OCI-LY3 (cell line): ENCODE results near the gene SLC38A10.

ENCODE experiments used
- H2AFZ ChIP-seq: fragments of 200-600, 300-600 bp; shearing (Covaris generic); 2 replicates; pipeline ENCODE4 v1.6.0; 2014; ENCODE audit warnings: antibody characterized with exemption, low read depth, low read length
- H3K27ac ChIP-seq: fragments of 200-600, 300-600 bp; sonication (generic); 2 replicates; pipeline ENCODE4 v1.5.1; 2014; ENCODE audit warnings: mild to moderate bottlenecking, low read length, moderate library complexity, mixed read lengths
- H3K27me3 ChIP-seq: fragments of 200-600, 300-600 bp; sonication (generic); 2 replicates; pipeline ENCODE4 v1.6.1; 2014; ENCODE audit warnings: low read depth, low read length, mixed read lengths
- H3K36me3 ChIP-seq: fragments of 200-600, 300-600 bp; sonication (generic); replicated peaks from 2 replicates; pipeline ENCODE3; 2014; ENCODE audit warnings: low read depth, low read length, mixed read lengths
- H3K4me1 ChIP-seq: fragments of 300-600, 200-600 bp; sonication (generic); 2 replicates; pipeline ENCODE4 v1.6.1; 2014; ENCODE audit warnings: low read length, mixed read lengths
- H3K4me2 ChIP-seq: fragments of 200-600, 300-600 bp; sonication (generic); 2 replicates; pipeline ENCODE4 v1.6.1; 2014; ENCODE audit warnings: low read length, mixed read lengths
- H3K4me3 ChIP-seq: fragments of 300-600, 200-600 bp; sonication (generic); 2 replicates; pipeline ENCODE4 v1.5.1; 2014; ENCODE audit warnings: antibody characterized with exemption, mild to moderate bottlenecking, low read length, moderate library complexity
- H3K79me2 ChIP-seq: fragments of 300-600, 200-600 bp; shearing (Covaris generic); 2 replicates; pipeline ENCODE4 v1.6.1; 2014; ENCODE audit warnings: mild to moderate bottlenecking, low read length, mixed read lengths
- H3K9ac ChIP-seq: fragments of 300-600, 200-600 bp; shearing (Covaris generic); 2 replicates; pipeline ENCODE4 v1.6.0; 2014; ENCODE audit warnings: mild to moderate bottlenecking, low read length, moderate library complexity
- H3K9me3 ChIP-seq: fragments of 200-600, 300-600 bp; shearing (Covaris generic); 2 replicates; pipeline ENCODE4 v1.6.1; 2014; ENCODE audit warnings: low read length, mixed read lengths; ENCODE audit not compliant: insufficient read depth
- H4K20me1 ChIP-seq: fragments of 200-600, 300-600 bp; sonication (generic); 2 replicates; pipeline ENCODE4 v1.6.1; 2016; ENCODE audit warnings: low read length, mixed read lengths; ENCODE audit not compliant: insufficient read depth
- CTCF ChIP-seq: fragments of 200-600, 300-600 bp; sonication (generic); IDR thresholded peaks from 2 replicates; pipeline ENCODE4 v1.5.1; 2014; ENCODE audit warnings: antibody characterized with exemption, low read length, low read depth
- EZH2phosphoT487 ChIP-seq: fragments of 200-600 bp; shearing (Covaris generic); IDR thresholded peaks from 2 replicates; pipeline ENCODE4 v1.6.1; 2018; ENCODE audit warnings: antibody characterized with exemption, mixed run types, low read depth

The SLC38A10 gene

GRCh38 chr17:81299846-81300585 lies 4.9 kb upstream of the SLC38A10 start:
- Histone ChIP-seq H3K9ac (no peak overlapping the region), H3K27ac (no peak overlapping the region), H4K20me1 (no peaks in the 10 kb centered on the region; the same call in 1 of the 2 replicates), H3K4me2 (no peak overlapping the region), H3K79me2 (peaks cover under 1% of the 10 kb centered on the region; the same call in 1 of the 2 replicates), H3K4me3 (no peak overlapping the region), H3K9me3 (no peaks in the 10 kb centered on the region), H3K36me3 (no peaks in the 10 kb centered on the region), H3K4me1 (0 out of 2 replicates have a peak, but pooled peaks cover 4% of the 10 kb centered on the region), H3K27me3 (no peaks in the 10 kb centered on the region), H2AFZ (no peak overlapping the region)
- TF ChIP-seq CTCF: no peak

- Histone ChIP-seq H4K20me1 (no peaks in the 10 kb centered on the region; the same call in 1 of the 2 replicates), H3K9me3 (no peaks in the 10 kb centered on the region), H3K9ac (no peak overlapping the region), H3K79me2 (peaks cover 9% of the 10 kb centered on the region), H3K36me3 (no peaks in the 10 kb centered on the region), H2AFZ (no peak overlapping the region), H3K27me3 (no peaks in the 10 kb centered on the region), H3K4me2 (no peak overlapping the region), H3K27ac (no peak overlapping the region), H3K4me3 (no peak overlapping the region), H3K4me1 (peaks cover 4% of the 10 kb centered on the region; the same call in 1 of the 2 replicates)
- TF ChIP-seq EZH2phosphoT487 (no peak), CTCF (no peak)
Observed at GRCh38 chr17:81298991-81299738, 4.1 kb upstream of the SLC38A10 start.

GRCh38 chr17:81298325-81298990 lies 3.4 kb upstream of the SLC38A10 start:
- H2AFZ ChIP-seq: no peak overlapping the region
- no peak overlapping the region for H3K27ac ChIP-seq
- TF ChIP-seq CTCF: no peak
- TF ChIP-seq EZH2phosphoT487: no peak

More at GRCh38 chr17:81298325-81298990, 3.4 kb upstream of the SLC38A10 start:
- no peak overlapping the region for H3K9ac ChIP-seq
- H3K27me3 ChIP-seq: no peaks in the 10 kb centered on the region
- H3K4me3 ChIP-seq: no peak overlapping the region
- H3K79me2 ChIP-seq: peaks cover 15% of the 10 kb centered on the region
- no peak overlapping the region for H3K4me2 ChIP-seq
- H3K36me3 ChIP-seq: no peaks in the 10 kb centered on the region
- H3K4me1 ChIP-seq: peaks cover 9% of the 10 kb centered on the region; the same call in 1 of the 2 replicates
- no peaks in the 10 kb centered on the region; the same call in 1 of the 2 replicates for H4K20me1 ChIP-seq
- no peaks in the 10 kb centered on the region for H3K9me3 ChIP-seq
